Measurements from ENCODE around the gene PDE3A. TPM values are rescaled to one million over a fixed set of nuclear protein-coding genes. Genes with fewer than 3 reads are reported as not detected.

PDE3A gene
- total RNA-seq, 1 experiment from 2014 or later: 0.12 TPM

GRCh38 chr12:20641106-20641505 lies 272.8 kb downstream of the PDE3A start:
- no peaks in the 10 kb centered on the region; the same call in 1 of the 2 replicates for H3K9me2 ChIP-seq (ENCODE audit: insufficient read depth)
- H3K9ac ChIP-seq (ENCODE audit: low read length): no peak overlapping the region
- intact Hi-C loops (cut with micrococcal nuclease): no loop called here
- ATAC-seq: no peak
- ChIA-PET CTCF (interaction anchor here (1.3 kb wide), 1 partner anchor 16 kb away, joined by 6 read pairs; no protein-coding TSS in a partner anchor), RAD21 (ENCODE audit: low non-redundant PET in 1 of 2, low total read pairs in 2 of 2, uncharacterized antibody in 2 of 2, unreplicated experiment in 2 of 2) (no interaction called here), POLR2A (no interaction called here)
- no peak overlapping the region for H3K27ac ChIP-seq (ENCODE audit: low read depth, low read length)
- H2AFZ ChIP-seq (ENCODE audit: low read depth, low read length, poor library complexity, severe bottlenecking): no peak overlapping the region
- no peaks in the 10 kb centered on the region for H3K4me1 ChIP-seq (ENCODE audit: control insufficient read depth in 1 of 2, insufficient read depth in 2 of 2, low read length in 2 of 2)
- no peak for DNase-seq (ENCODE audit: low read depth, low spot score)
- H3K4me2 ChIP-seq (ENCODE audit: low read length): no peak overlapping the region
- H3K36me3 ChIP-seq (ENCODE audit: control insufficient read depth in 1 of 2, insufficient read depth in 2 of 2, low read length in 2 of 2): no peaks in the 10 kb centered on the region
- H3K79me2 ChIP-seq (ENCODE audit: insufficient read depth, low read length): no peaks in the 10 kb centered on the region
- no peaks in the 10 kb centered on the region for H3K9me3 ChIP-seq (ENCODE audit: control insufficient read depth in 1 of 2, insufficient read depth in 1 of 2, low read depth in 1 of 2, low read length in 2 of 2)
- TF ChIP-seq SIN3A (IDR thresholded peaks at IDR 0.05; ENCODE audit: low read depth) (no peak), YY1 (IDR thresholded peaks at IDR 0.05; ENCODE audit: extremely low read depth, insufficient replicate concordance, low read depth, low read length) (no peak), SRF (IDR thresholded peaks at IDR 0.05; ENCODE audit: low read depth) (no peak), RAD21 (IDR thresholded peaks at IDR 0.05; ENCODE audit: low read depth) (no peak), POLR2AphosphoS5 (IDR thresholded peaks at IDR 0.05; ENCODE audit: low read depth, low read length) (no peak), JUND (IDR thresholded peaks at IDR 0.05) (no peak), ZNF274 (IDR thresholded peaks at IDR 0.05; ENCODE audit: low read depth, low read length) (no peak)
- TF ChIP-seq, protein P1, sequence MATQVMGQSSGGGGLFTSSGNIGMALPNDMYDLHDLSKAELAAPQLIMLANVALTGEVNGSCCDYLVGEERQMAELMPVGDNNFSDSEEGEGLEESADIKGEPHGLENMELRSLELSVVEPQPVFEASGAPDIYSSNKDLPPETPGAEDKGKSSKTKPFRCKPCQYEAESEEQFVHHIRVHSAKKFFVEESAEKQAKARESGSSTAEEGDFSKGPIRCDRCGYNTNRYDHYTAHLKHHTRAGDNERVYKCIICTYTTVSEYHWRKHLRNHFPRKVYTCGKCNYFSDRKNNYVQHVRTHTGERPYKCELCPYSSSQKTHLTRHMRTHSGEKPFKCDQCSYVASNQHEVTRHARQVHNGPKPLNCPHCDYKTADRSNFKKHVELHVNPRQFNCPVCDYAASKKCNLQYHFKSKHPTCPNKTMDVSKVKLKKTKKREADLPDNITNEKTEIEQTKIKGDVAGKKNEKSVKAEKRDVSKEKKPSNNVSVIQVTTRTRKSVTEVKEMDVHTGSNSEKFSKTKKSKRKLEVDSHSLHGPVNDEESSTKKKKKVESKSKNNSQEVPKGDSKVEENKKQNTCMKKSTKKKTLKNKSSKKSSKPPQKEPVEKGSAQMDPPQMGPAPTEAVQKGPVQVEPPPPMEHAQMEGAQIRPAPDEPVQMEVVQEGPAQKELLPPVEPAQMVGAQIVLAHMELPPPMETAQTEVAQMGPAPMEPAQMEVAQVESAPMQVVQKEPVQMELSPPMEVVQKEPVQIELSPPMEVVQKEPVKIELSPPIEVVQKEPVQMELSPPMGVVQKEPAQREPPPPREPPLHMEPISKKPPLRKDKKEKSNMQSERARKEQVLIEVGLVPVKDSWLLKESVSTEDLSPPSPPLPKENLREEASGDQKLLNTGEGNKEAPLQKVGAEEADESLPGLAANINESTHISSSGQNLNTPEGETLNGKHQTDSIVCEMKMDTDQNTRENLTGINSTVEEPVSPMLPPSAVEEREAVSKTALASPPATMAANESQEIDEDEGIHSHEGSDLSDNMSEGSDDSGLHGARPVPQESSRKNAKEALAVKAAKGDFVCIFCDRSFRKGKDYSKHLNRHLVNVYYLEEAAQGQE (IDR thresholded peaks at IDR 0.05; ENCODE audit: low read depth): no peak
- TF ChIP-seq, protein P2, sequence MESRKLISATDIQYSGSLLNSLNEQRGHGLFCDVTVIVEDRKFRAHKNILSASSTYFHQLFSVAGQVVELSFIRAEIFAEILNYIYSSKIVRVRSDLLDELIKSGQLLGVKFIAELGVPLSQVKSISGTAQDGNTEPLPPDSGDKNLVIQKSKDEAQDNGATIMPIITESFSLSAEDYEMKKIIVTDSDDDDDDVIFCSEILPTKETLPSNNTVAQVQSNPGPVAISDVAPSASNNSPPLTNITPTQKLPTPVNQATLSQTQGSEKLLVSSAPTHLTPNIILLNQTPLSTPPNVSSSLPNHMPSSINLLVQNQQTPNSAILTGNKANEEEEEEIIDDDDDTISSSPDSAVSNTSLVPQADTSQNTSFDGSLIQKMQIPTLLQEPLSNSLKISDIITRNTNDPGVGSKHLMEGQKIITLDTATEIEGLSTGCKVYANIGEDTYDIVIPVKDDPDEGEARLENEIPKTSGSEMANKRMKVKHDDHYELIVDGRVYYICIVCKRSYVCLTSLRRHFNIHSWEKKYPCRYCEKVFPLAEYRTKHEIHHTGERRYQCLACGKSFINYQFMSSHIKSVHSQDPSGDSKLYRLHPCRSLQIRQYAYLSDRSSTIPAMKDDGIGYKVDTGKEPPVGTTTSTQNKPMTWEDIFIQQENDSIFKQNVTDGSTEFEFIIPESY (IDR thresholded peaks at IDR 0.05; ENCODE audit: extremely low read depth, insufficient replicate concordance, low read length): no peak
- no peaks in the 10 kb centered on the region for H4K20me1 ChIP-seq (ENCODE audit: insufficient read depth)
- no peak overlapping the region for H3K4me3 ChIP-seq (replicated peaks in 1 of 2; ENCODE audit: low read depth in 1 of 2, low read length in 2 of 2)
- BruUV-seq (replicated peaks): no TSS peak
- no peaks in the 10 kb centered on the region for H3K27me3 ChIP-seq (ENCODE audit: insufficient read depth, low read length)

Measured in HCT116 (cell line).